ENCODE data around the gene TRPV4. TPM values are rescaled to one million over a fixed set of nuclear protein-coding genes. Genes with fewer than 3 reads are reported as not detected.

The TRPV4 gene
- polyA plus RNA-seq, 1 donor from 2014 or later: not detected

GRCh38 chr12:109814600-109815150, 18.5 kb downstream of the TRPV4 start:
- H3K9me3 ChIP-seq (ENCODE audit: low read length): no peaks in the 10 kb centered on the region
- no peaks in the 10 kb centered on the region for H4K20me1 ChIP-seq (ENCODE audit: insufficient read depth)
- no peak overlapping the region for H3K9ac ChIP-seq (ENCODE audit: low read length)
- TF ChIP-seq POLR2AphosphoS5 (IDR thresholded peaks at IDR 0.05) (no peak), TAF1 (IDR thresholded peaks at IDR 0.05; ENCODE audit: low read depth) (no peak), MXI1 (conservative IDR thresholded peaks at IDR 0.05; ENCODE audit: poor library complexity, severe bottlenecking) (no peak), REST (IDR thresholded peaks at IDR 0.05; ENCODE audit: borderline replicate concordance) (no peak), SMC3 (conservative IDR thresholded peaks at IDR 0.05; ENCODE audit: poor library complexity) (no peak), RAD21 (conservative IDR thresholded peaks at IDR 0.05) (no peak), EP300 (conservative IDR thresholded peaks at IDR 0.05; ENCODE audit: poor library complexity, severe bottlenecking) (no peak), EZH2 (IDR thresholded peaks at IDR 0.05; ENCODE audit: borderline replicate concordance, insufficient read depth, low read length, poor library complexity, severe bottlenecking) (no peak)
- TF ChIP-seq, protein P1, sequence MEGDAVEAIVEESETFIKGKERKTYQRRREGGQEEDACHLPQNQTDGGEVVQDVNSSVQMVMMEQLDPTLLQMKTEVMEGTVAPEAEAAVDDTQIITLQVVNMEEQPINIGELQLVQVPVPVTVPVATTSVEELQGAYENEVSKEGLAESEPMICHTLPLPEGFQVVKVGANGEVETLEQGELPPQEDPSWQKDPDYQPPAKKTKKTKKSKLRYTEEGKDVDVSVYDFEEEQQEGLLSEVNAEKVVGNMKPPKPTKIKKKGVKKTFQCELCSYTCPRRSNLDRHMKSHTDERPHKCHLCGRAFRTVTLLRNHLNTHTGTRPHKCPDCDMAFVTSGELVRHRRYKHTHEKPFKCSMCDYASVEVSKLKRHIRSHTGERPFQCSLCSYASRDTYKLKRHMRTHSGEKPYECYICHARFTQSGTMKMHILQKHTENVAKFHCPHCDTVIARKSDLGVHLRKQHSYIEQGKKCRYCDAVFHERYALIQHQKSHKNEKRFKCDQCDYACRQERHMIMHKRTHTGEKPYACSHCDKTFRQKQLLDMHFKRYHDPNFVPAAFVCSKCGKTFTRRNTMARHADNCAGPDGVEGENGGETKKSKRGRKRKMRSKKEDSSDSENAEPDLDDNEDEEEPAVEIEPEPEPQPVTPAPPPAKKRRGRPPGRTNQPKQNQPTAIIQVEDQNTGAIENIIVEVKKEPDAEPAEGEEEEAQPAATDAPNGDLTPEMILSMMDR (IDR thresholded peaks at IDR 0.05; ENCODE audit: poor library complexity, severe bottlenecking): no peak
- no peaks in the 10 kb centered on the region for H3K79me2 ChIP-seq (replicated peaks; ENCODE audit: insufficient read depth, low read length)
- H3K36me3 ChIP-seq (ENCODE audit: insufficient read depth, low read length): no peaks in the 10 kb centered on the region
- H3K9me2 ChIP-seq (ENCODE audit: insufficient read depth, low read length): no peaks in the 10 kb centered on the region
- H3F3A ChIP-seq (ENCODE audit: insufficient read depth, low read length, poor library complexity, severe bottlenecking): no peaks in the 10 kb centered on the region
- no peak overlapping the region for H3K4me3 ChIP-seq (ENCODE audit: low read length)
- H3K4me2 ChIP-seq (ENCODE audit: low read length): no peak overlapping the region
- no peak overlapping the region for H3K27ac ChIP-seq (ENCODE audit: low read length)
- H3K27me3 ChIP-seq (ENCODE audit: insufficient read depth, low read depth, low read length): no peaks in the 10 kb centered on the region
- no peak overlapping the region for H2AFZ ChIP-seq (ENCODE audit: low read depth, low read length)

DNA sequence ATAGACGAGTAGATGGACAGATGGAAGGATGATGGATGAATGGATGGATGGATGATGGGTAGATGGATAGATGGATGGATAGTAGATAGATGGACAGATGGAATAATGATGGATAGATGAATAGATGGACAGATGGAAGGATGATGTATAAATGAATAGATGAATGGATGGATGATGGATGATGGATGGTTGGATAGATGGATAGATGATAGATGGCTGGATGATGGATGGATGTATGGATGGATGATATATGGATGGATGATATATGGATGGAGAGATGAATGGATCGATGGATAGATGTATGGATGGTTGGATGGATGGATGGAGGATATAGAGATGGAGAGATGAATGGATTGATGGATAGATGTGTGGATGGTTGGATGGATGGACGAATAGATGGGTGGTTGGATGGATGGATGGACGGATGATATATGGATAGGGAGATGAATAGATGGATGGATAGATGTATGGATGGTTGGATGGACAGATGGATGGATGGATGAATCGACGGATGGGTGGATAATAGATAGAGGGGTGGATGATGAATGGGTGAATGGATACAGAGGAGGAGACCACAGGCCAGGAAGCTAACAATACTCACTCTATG, 19.3 kb downstream of the TRPV4 start:
- Histone ChIP-seq H3K79me2 (replicated peaks; ENCODE audit: insufficient read depth, low read length) (no peaks in the 10 kb centered on the region), H3K9ac (ENCODE audit: low read length) (no peak overlapping the region), H3K36me3 (ENCODE audit: insufficient read depth, low read length) (no peaks in the 10 kb centered on the region), H3K27ac (ENCODE audit: low read length) (no peak overlapping the region), H3K9me3 (ENCODE audit: low read length) (no peaks in the 10 kb centered on the region), H4K20me1 (ENCODE audit: insufficient read depth) (no peaks in the 10 kb centered on the region), H3F3A (ENCODE audit: insufficient read depth, low read length, poor library complexity, severe bottlenecking) (no peaks in the 10 kb centered on the region), H2AFZ (ENCODE audit: low read depth, low read length) (no peak overlapping the region), H3K4me2 (ENCODE audit: low read length) (no peak overlapping the region), H3K4me3 (ENCODE audit: low read length) (no peak overlapping the region), H3K27me3 (ENCODE audit: insufficient read depth, low read depth, low read length) (no peaks in the 10 kb centered on the region), H3K9me2 (ENCODE audit: insufficient read depth, low read length) (no peaks in the 10 kb centered on the region)
- TF ChIP-seq EP300 (conservative IDR thresholded peaks at IDR 0.05; ENCODE audit: poor library complexity, severe bottlenecking) (no peak), SMC3 (conservative IDR thresholded peaks at IDR 0.05; ENCODE audit: poor library complexity) (no peak), EZH2 (IDR thresholded peaks at IDR 0.05; ENCODE audit: borderline replicate concordance, insufficient read depth, low read length, poor library complexity, severe bottlenecking) (no peak), RAD21 (conservative IDR thresholded peaks at IDR 0.05) (no peak), MXI1 (conservative IDR thresholded peaks at IDR 0.05; ENCODE audit: poor library complexity, severe bottlenecking) (no peak), REST (IDR thresholded peaks at IDR 0.05; ENCODE audit: borderline replicate concordance) (no peak), TAF1 (IDR thresholded peaks at IDR 0.05; ENCODE audit: low read depth) (no peak), POLR2AphosphoS5 (IDR thresholded peaks at IDR 0.05) (no peak)
- TF ChIP-seq, protein P1 (IDR thresholded peaks at IDR 0.05; ENCODE audit: poor library complexity, severe bottlenecking): no peak
